ENCODE results near the gene AFAP1L1.

- TF ChIP-seq CTCF (IDR thresholded peaks at IDR 0.05) (no peak), POLR2A (IDR thresholded peaks at IDR 0.05) (no peak)
Observed at GRCh38 chr5:149322518-149322917, 50.9 kb downstream of the AFAP1L1 start.
